Measurements from ENCODE around the gene SLC44A3. TPM values are rescaled to one million over a fixed set of nuclear protein-coding genes. Genes with fewer than 3 reads are reported as not detected.

Gene SLC44A3
- total and polyA plus RNA-seq, 4 experiments from 2014 or later, result 1.1 to 2.3 (median 1.9) TPM

DNA sequence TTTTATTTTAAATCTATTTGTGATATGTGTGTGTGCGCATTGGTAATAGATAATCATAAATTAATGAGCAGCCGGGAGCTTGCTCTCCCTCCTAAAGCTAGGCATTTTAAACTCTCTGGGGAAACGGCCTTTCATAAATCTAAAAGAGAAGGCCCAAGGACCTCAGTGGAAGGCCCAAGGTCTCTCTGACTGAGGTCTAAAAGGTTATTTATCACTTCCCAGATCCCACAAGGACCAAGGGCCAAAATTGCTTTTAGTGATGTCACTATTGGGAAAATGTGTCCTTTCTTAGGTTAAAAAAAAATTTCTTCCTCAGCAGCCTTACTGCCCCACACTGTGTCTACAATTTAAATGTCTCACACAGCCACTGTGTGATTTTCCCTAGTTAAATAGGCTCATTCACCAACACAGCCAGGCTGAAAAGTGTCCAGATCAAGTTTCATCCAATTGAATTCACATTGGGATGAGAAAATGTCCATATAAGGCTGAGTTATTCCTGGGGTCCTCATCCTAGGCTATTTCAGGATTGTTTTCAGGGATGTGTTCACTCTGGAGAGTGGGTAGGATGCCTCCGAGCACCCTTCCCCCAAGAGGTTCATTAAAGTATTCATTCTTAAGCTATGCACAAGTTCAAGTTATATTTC lies 46.1 kb downstream of the SLC44A3 start:
- Histone ChIP-seq H3K27me3 (ENCODE audit: insufficient read depth, low read length) (no peaks in the 10 kb centered on the region), H3K4me1 (ENCODE audit: insufficient read depth, low read length) (no peaks in the 10 kb centered on the region), H3K4me3 (ENCODE audit: low read length in 2 of 2) (no peak overlapping the region), H3K36me3 (ENCODE audit: insufficient read depth, low read length) (no peaks in the 10 kb centered on the region), H3K9me3 (ENCODE audit: control insufficient read depth in 1 of 2, low read length in 2 of 2) (no peaks in the 10 kb centered on the region), H3K27ac (ENCODE audit: low read depth, low read length) (no peak overlapping the region)
- intact Hi-C loops (cut with micrococcal nuclease), result no loop called here
- H3K36me3 Mint-ChIP-seq, result no peaks in the 10 kb centered on the region
- DNase-seq, result no peak
- H3K9me3 Mint-ChIP-seq, result no peaks in the 10 kb centered on the region
- ChIA-PET POLR2A (ENCODE audit: partially characterized antibody) (no interaction called here), CTCF (ENCODE audit: partially characterized antibody) (interaction anchor here (1.8 to 2.3 kb wide), 2 partner anchors 12 to 177 kb away, joined by 8 to 12 read pairs; no protein-coding TSS in a partner anchor)
- H3K27ac Mint-ChIP-seq, result no peak overlapping the region
- no peaks in the 10 kb centered on the region for H3K4me1 Mint-ChIP-seq
- H3K4me3 Mint-ChIP-seq, result no peak overlapping the region
- peaks cover 0 to 2% of the 10 kb centered on the region in 2 donors for H3K27me3 Mint-ChIP-seq

DNA sequence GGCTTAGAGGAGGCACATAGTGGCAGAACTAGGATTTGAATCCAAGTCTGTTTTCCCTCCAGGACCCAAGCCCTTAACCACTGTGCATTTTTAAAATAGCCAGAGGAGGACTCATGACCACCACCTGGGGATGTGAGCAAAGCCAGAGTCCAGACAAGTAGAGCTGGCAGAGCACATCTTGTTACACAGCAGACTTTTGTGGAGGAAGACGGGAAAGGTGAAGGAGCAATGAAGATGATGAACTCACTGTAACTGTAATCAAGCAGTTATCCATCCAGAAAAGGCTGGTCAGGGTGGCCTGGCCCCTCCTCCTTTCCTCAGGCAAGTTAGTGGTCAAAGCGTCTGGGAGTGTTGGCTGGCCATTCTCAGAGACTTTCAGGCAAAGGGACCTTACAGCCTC lies 50.9 kb downstream of the SLC44A3 start:
- H3K36me3 Mint-ChIP-seq, result no peaks in the 10 kb centered on the region
- POLR2A ChIA-PET (ENCODE audit: partially characterized antibody), result no interaction called here
- no peak overlapping the region for H3K27ac Mint-ChIP-seq
- Histone ChIP-seq H3K27me3 (ENCODE audit: insufficient read depth, low read length) (no peaks in the 10 kb centered on the region), H3K9me3 (ENCODE audit: control insufficient read depth in 1 of 2, low read length in 2 of 2) (no peaks in the 10 kb centered on the region), H3K4me3 (ENCODE audit: low read length in 2 of 2) (no peak overlapping the region), H3K27ac (ENCODE audit: low read depth, low read length) (no peak overlapping the region), H3K36me3 (ENCODE audit: insufficient read depth, low read length) (no peaks in the 10 kb centered on the region), H3K4me1 (ENCODE audit: insufficient read depth, low read length) (no peaks in the 10 kb centered on the region)
- H3K4me3 Mint-ChIP-seq, result no peak overlapping the region
- CTCF ChIA-PET (ENCODE audit: partially characterized antibody), result no interaction called here
- H3K4me1 Mint-ChIP-seq, result no peaks in the 10 kb centered on the region
- DNase-seq, result no peak
- intact Hi-C loops (cut with micrococcal nuclease), result no loop called here
- no peaks in the 10 kb centered on the region for H3K9me3 Mint-ChIP-seq
- peaks cover 3 to 5% of the 10 kb centered on the region in 2 donors for H3K27me3 Mint-ChIP-seq

- Histone ChIP-seq H3K27me3 (ENCODE audit: insufficient read depth, low read length) (no peaks in the 10 kb centered on the region), H3K9me3 (ENCODE audit: control insufficient read depth in 1 of 2, low read length in 2 of 2) (no peaks in the 10 kb centered on the region), H3K27ac (ENCODE audit: low read depth, low read length) (no peak overlapping the region), H3K4me1 (ENCODE audit: insufficient read depth, low read length) (no peaks in the 10 kb centered on the region), H3K4me3 (ENCODE audit: low read length in 2 of 2) (no peak overlapping the region), H3K36me3 (ENCODE audit: insufficient read depth, low read length) (no peaks in the 10 kb centered on the region)
- no peaks in the 10 kb centered on the region for H3K36me3 Mint-ChIP-seq
- intact Hi-C loops (cut with micrococcal nuclease), result no loop called here
- H3K4me1 Mint-ChIP-seq, result no peaks in the 10 kb centered on the region
- no peak for DNase-seq
- ChIA-PET CTCF (ENCODE audit: partially characterized antibody) (interaction anchor here (2.0 kb wide), 1 partner anchor 18 kb away, joined by 5 read pairs; no protein-coding TSS in a partner anchor), POLR2A (ENCODE audit: partially characterized antibody) (no interaction called here)
- no peak overlapping the region for H3K4me3 Mint-ChIP-seq
- no peak overlapping the region for H3K27ac Mint-ChIP-seq
- H3K9me3 Mint-ChIP-seq, result no peaks in the 10 kb centered on the region
- H3K27me3 Mint-ChIP-seq, result peaks cover 5% of the 10 kb centered on the region in 2 donors
Measured at GRCh38 chr1:94872771-94873495, 52.8 kb downstream of the SLC44A3 start.

DNA sequence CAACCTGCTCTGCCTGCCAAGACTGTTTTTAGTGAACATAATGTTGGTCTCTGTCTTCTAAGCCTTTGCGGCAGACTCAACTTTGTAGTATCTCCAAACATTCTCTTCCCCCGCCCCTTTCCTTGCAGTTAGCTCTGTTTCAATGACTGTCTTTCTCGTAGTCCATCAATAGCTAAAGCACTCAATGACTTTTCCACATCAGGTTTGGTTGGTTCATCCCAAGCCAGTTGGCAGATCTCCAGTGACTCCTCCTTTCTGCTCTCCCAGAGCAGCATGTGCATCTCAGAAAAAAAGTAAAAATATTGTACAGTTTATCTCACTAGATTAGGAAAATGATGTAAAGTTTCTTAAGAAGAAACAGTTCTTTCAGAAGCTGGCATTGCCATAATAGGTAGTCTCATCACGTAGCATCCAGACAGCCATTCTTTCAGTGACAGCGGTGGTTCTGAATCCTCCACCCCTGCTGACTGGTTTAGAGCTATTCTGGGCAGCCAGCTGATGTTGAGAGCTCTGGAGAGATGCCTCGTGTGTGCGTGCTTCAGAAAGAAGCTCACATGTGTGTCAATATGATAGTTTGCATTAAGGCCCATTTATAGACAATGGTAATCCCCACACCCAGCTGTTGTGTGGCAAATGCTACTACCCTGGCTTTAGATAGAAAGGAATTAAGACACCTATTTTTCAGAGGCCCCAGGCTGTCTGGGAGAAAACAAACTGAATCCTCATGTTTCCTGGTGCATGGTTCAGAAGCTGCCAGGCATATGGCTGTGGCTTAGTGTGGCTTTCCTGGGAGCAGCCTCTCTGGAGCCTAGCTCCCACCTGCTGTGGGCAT lies 53.6 kb downstream of the SLC44A3 start:
- Histone ChIP-seq H3K4me3 (ENCODE audit: low read length in 2 of 2) (no peak overlapping the region), H3K27ac (ENCODE audit: low read depth, low read length) (no peak overlapping the region), H3K27me3 (ENCODE audit: insufficient read depth, low read length) (no peaks in the 10 kb centered on the region), H3K36me3 (ENCODE audit: insufficient read depth, low read length) (no peaks in the 10 kb centered on the region), H3K9me3 (ENCODE audit: control insufficient read depth in 1 of 2, low read length in 2 of 2) (no peaks in the 10 kb centered on the region), H3K4me1 (ENCODE audit: insufficient read depth, low read length) (no peaks in the 10 kb centered on the region)
- DNase-seq, result no peak
- H3K27me3 Mint-ChIP-seq, result peaks cover 5% of the 10 kb centered on the region in 2 donors
- CTCF ChIA-PET (ENCODE audit: partially characterized antibody), result interaction anchor here (2.0 to 2.3 kb wide), 2 partner anchors 19 to 20 kb away, joined by 5 to 8 read pairs; no protein-coding TSS in a partner anchor
- intact Hi-C loops (cut with micrococcal nuclease), result no loop called here
- H3K27ac Mint-ChIP-seq, result no peak overlapping the region
- H3K4me1 Mint-ChIP-seq, result no peaks in the 10 kb centered on the region
- no peak overlapping the region for H3K4me3 Mint-ChIP-seq
- no peaks in the 10 kb centered on the region for H3K9me3 Mint-ChIP-seq
- POLR2A ChIA-PET (ENCODE audit: partially characterized antibody), result no interaction called here
- no peaks in the 10 kb centered on the region for H3K36me3 Mint-ChIP-seq

DNA sequence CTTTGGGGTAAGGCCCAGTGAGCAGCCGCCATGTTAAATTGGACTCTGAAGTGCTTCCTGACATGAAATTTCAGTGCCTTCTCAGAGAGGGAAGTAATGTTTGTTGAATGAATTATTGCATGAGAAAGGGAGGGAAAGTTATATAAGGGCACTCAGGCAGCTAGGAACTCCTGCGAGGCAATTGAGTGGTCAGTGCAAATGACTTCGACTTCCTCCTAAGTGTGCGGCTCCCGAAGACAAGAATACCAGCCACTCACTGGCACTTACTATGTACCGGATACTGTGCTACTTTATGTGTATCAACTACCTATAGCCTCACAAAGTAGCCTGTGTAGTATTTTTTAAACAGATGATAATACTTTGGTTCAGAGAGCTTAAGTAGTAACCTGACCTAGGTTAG lies 54.3 kb downstream of the SLC44A3 start:
- Mint-ChIP-seq H3K9me3 (no peaks in the 10 kb centered on the region), H3K27ac (no peak overlapping the region), H3K4me1 (no peaks in the 10 kb centered on the region), H3K4me3 (no peak overlapping the region), H3K36me3 (no peaks in the 10 kb centered on the region), H3K27me3 (peaks cover 5% of the 10 kb centered on the region in 2 donors)
- no peaks in the 10 kb centered on the region for H3K27me3 ChIP-seq (ENCODE audit: insufficient read depth, low read length)
- H3K4me1 ChIP-seq (ENCODE audit: insufficient read depth, low read length), result no peaks in the 10 kb centered on the region
- H3K27ac ChIP-seq (ENCODE audit: low read depth, low read length), result no peak overlapping the region
- ChIA-PET POLR2A (ENCODE audit: partially characterized antibody) (no interaction called here), CTCF (ENCODE audit: partially characterized antibody) (interaction anchor here (2.3 kb wide), 1 partner anchor 20 kb away, joined by 8 read pairs; no protein-coding TSS in a partner anchor)
- no peak overlapping the region for H3K4me3 ChIP-seq (ENCODE audit: low read length in 2 of 2)
- H3K36me3 ChIP-seq (ENCODE audit: insufficient read depth, low read length), result no peaks in the 10 kb centered on the region
- no peaks in the 10 kb centered on the region for H3K9me3 ChIP-seq (ENCODE audit: control insufficient read depth in 1 of 2, low read length in 2 of 2)
- no peak for DNase-seq
- intact Hi-C loops (cut with micrococcal nuclease), result no loop called here

DNA sequence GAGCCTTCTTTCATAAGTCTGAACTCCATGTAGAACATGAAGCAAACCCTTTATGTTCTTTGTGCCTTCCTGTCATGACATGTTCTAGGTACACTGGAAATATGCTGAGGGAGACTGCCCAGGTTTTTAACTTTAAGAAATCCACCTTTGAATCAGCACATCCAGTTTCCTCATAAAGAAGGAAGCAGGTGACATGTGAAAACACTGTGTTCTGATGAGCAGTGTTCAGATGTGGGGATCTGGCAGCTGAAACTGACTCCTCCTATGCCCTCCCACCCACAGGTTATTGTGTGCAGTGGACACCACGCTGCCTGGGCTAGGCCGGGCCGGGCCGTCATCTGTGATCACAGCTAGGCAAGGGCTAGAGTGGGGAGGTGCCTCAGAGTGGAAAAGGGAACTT lies 55.6 kb downstream of the SLC44A3 start:
- Histone ChIP-seq H3K27ac (ENCODE audit: low read depth, low read length) (no peak overlapping the region), H3K4me1 (ENCODE audit: insufficient read depth, low read length) (no peaks in the 10 kb centered on the region), H3K9me3 (ENCODE audit: control insufficient read depth in 1 of 2, low read length in 2 of 2) (no peaks in the 10 kb centered on the region), H3K36me3 (ENCODE audit: insufficient read depth, low read length) (no peaks in the 10 kb centered on the region), H3K4me3 (ENCODE audit: low read length in 2 of 2) (no peak overlapping the region), H3K27me3 (ENCODE audit: insufficient read depth, low read length) (no peaks in the 10 kb centered on the region)
- no peak for DNase-seq
- CTCF ChIA-PET (ENCODE audit: partially characterized antibody), result interaction anchor here (2.3 kb wide), 1 partner anchor 22 kb away, joined by 8 read pairs; no protein-coding TSS in a partner anchor
- POLR2A ChIA-PET (ENCODE audit: partially characterized antibody), result no interaction called here
- H3K27ac Mint-ChIP-seq, result no peak overlapping the region
- H3K4me1 Mint-ChIP-seq, result no peaks in the 10 kb centered on the region
- intact Hi-C loops (cut with micrococcal nuclease), result no loop called here
- no peak overlapping the region for H3K4me3 Mint-ChIP-seq
- H3K27me3 Mint-ChIP-seq, result peaks cover 5% of the 10 kb centered on the region in 2 donors
- peaks cover 0 to 2% (median 0%) of the 10 kb centered on the region in 8 donors for H3K9me3 Mint-ChIP-seq
- H3K36me3 Mint-ChIP-seq, result no peaks in the 10 kb centered on the region

GRCh38 chr1:94876362-94876761 lies 56.2 kb downstream of the SLC44A3 start:
- Histone ChIP-seq H3K27me3 (ENCODE audit: insufficient read depth, low read length) (no peaks in the 10 kb centered on the region), H3K36me3 (ENCODE audit: insufficient read depth, low read length) (no peaks in the 10 kb centered on the region), H3K4me1 (ENCODE audit: insufficient read depth, low read length) (no peaks in the 10 kb centered on the region), H3K9me3 (ENCODE audit: control insufficient read depth in 1 of 2, low read length in 2 of 2) (no peaks in the 10 kb centered on the region), H3K27ac (ENCODE audit: low read depth, low read length) (no peak overlapping the region), H3K4me3 (ENCODE audit: low read length in 2 of 2) (no peak overlapping the region)
- intact Hi-C loops (cut with micrococcal nuclease), result no loop called here
- no peak overlapping the region for H3K4me3 Mint-ChIP-seq
- no peaks in the 10 kb centered on the region for H3K4me1 Mint-ChIP-seq
- H3K27ac Mint-ChIP-seq, result no peak overlapping the region
- POLR2A ChIA-PET (ENCODE audit: partially characterized antibody), result no interaction called here
- H3K27me3 Mint-ChIP-seq, result peaks cover 5% of the 10 kb centered on the region in 2 donors
- H3K9me3 Mint-ChIP-seq, result peaks cover 0 to 2% (median 0%) of the 10 kb centered on the region in 8 donors
- H3K36me3 Mint-ChIP-seq, result no peaks in the 10 kb centered on the region
- CTCF ChIA-PET (ENCODE audit: partially characterized antibody), result no interaction called here
- no peak for DNase-seq

Data from CD4-positive, alpha-beta memory T cell (primary cell).